ENCODE measurements around the gene FBXL19.
"Not testable (repeated sequence)": the region's sequence is repeated elsewhere in the genome, so short reads cannot be mapped to it uniquely, and the experiment has no call there.

The FBXL19 gene, protein sequence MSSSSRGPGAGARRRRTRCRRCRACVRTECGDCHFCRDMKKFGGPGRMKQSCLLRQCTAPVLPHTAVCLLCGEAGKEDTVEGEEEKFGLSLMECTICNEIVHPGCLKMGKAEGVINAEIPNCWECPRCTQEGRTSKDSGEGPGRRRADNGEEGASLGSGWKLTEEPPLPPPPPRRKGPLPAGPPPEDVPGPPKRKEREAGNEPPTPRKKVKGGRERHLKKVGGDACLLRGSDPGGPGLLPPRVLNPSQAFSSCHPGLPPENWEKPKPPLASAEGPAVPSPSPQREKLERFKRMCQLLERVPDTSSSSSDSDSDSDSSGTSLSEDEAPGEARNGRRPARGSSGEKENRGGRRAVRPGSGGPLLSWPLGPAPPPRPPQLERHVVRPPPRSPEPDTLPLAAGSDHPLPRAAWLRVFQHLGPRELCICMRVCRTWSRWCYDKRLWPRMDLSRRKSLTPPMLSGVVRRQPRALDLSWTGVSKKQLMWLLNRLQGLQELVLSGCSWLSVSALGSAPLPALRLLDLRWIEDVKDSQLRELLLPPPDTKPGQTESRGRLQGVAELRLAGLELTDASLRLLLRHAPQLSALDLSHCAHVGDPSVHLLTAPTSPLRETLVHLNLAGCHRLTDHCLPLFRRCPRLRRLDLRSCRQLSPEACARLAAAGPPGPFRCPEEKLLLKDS

DNA sequence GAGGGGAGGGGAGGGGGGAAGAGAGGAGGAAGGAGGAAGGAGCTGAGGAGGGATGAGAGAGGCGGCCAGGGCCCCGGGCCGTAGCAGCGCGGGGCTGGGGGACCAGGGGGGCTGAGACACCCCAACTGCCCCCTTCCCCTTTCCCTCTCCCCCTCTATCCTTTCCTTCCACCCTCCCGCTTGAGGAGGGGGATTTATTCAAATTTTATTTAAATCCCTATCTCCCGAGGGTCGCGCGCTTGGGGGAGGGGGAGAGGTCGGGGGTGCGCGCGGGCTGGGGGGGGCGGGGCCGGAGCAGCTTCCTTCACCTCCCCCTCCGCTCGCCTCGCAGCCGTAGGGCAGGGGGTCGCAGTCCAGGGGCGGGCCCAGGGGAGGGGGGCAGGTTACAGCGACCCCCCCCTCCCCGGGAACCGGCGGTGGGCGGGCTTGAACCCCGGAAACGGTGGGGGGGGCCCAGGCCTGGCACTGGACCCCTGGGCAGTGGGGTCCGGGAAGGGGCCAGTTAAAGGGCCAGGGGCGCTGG is at the start of gene FBXL19:
TSS of gene FBXL19 (plus strand) at position 19 of the 522 bp plus-strand sequence. CDS start 2,183 bp downstream, outside the sequence.
- DNase-seq (ENCODE audit: low read depth in 2 of 2), result no peak

DNA sequence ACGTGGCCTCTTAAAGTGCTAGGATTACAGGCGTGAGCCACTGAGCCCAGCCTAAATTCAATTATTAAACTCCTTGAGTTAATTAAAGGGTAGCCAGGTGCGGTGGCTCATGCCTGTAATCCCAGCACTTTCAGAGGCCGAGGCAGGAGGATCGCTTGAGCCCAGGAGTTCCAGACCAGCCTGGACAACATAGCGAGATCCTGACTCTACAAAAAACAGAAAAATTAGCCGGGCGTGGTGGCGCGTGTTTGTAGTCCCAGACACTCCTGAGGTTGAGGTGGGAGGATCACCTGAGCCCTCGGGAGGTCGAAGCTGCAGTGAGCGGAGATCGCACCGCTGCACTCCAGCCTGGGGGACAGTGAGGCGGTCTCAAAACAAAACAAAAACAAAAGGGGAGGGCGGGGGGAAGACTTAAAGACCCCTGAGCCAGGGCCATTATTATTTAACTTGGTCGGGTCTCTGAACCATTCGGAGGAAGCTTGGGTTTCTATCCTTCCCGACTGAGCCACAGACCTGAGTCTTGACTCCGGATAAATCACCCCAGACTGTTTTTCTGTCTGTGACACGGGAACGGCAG is 49.0 kb upstream of the FBXL19 start:
- no peak for DNase-seq (ENCODE audit: low read depth in 2 of 2)

DNA sequence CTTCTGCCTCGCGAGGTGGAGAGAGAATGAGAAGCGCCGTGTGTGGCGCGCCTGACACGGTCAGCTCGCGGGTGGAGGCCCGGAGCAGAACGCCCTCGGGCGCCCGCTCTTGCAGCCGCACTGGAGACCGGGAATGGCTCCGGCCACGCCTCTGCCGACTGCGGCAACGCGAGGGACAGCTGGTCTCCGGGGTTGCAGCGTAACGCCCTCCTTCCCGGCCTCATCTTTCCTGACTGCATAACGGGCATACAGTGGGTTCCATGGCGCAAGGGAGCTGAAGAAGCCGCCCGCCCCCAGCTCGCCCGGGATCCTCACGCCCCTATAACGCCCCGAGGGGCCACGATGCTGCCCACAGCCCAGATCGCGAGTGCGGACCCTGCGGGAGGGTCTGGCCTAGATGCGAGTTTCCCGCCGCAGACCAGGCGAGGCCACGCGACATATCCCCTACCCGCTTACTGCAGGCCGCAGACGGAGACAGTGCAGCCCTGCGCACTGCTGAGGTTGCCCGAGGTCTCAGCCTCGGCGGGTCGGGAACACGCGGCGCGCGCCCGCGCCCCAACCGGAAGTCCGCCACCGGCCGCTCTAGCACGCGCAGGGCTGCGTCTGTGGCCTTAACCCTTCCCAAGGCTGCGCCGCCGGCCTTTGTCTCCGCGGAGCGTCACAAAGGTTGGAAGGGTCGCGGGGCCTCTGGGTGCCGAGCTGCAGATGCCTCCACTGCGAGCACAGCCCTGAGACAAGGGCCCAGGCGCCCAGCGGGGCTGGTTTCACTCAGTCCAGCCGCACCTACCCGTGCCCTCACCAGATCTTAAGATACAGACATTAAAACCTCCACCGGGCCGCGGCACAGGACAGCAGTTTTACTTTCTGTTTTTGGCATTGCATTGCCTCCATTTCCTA is 48.3 kb upstream of the FBXL19 start:
- DNase-seq (ENCODE audit: low read depth in 2 of 2), result peak; percentile 76 to 79

DNA sequence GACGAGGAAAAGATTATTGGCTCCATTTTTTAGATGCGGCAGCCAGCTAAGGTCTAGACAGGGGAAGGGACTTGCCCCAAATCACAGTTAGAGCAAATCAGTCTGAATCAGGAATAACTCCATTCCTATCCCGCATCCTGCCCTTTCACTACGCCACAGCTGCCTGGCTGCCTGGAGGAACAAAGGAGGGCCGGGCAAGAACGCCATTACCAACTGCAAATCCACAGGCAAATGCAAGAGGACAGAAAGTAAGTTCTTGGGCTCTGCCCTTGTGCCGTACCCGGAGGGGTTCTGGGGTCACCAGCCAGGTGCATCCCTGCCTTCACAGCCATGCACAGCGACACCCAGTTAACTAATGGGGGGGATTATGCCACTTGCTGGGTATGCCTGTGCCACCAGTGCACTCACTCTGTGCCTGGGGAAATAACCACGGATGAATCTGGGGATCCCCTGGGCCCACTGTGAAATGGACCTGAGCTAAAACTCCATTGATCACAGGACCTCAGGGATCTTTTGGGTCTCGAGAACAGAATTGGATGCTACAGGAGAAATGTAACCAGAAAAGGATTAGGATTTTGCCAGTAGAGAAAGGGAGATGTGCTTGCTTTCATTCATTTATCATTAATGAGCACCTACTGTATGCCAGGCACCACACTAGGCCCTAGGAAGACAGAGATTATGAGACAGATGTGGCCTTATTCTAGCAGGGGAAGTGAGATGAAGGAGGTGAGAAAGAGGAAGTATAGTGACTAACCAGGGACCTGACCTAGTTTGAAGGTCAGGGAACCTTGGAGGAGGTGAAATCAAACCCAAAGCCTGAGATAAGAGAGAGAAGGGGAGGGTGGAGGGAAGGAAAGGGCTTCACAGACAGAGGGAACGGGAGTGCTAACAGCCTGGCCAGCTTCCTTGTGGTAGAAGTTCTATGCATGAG is 47.2 kb upstream of the FBXL19 start:
- no peak for DNase-seq (ENCODE audit: low read depth in 2 of 2)

DNA sequence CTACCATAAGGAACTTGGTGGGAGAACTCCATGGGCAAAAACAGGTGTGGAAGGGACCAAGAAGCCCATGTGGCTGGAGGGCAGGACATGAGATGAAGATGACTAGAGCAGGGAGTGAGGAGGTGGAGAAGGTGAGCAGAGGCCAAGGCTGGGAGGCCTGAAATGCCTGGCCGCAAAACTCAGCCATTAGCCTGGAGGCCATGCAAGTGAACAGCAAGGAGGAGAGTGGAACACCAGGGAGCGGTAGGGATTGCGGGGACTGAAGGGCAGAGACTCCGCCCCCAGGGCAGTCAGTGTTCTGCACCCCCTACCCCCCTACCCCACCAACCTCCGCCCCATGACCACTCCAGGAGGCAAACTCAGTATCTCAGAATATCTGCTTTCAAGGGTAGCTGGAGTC is 46.5 kb upstream of the FBXL19 start:
- DNase-seq (ENCODE audit: low read depth in 2 of 2), result no peak

DNA sequence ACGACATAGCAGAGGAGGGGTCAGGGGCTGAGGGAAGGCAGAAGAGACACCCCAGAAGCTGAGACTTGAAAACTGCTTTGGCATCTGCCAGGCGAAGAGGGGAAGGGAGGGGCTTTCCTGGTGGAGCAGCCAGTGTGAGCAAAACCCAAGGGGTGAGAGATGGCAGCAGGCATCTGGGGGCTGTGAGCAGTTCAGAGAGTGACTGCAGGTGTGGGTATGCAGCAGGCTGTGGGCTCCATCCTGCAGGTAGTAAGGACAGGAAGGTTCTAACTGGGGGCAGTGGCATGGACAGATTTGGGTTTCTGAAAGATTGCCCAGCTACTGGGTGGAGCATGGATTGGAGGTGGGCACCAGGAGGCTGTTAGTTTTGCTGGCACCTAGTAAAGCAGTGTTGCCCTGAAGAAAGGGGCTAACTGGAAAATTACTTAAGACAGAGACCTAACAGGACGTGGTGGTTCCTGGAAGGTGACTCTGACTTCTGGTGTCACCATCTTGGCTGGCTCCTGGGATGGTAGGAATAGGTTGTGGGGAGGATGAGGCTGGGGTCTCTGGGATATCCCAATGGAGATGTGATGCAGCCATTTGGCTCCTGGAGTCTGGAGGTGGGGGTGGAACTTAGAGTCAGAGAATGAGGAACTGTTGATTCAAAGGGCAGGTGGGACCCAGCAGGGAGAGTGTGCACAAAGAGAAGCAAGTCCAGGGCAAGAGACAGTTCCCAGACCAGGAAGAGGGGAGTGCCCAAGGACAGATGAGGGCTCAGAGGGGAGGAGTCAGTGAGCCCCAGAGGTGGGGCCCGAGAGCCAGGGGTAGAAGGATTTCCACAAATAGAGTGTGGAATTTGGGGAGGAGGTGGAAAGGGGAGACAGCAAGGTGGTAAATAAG is 40.7 kb upstream of the FBXL19 start:
- no peak for DNase-seq (ENCODE audit: low read depth in 2 of 2)

DNA sequence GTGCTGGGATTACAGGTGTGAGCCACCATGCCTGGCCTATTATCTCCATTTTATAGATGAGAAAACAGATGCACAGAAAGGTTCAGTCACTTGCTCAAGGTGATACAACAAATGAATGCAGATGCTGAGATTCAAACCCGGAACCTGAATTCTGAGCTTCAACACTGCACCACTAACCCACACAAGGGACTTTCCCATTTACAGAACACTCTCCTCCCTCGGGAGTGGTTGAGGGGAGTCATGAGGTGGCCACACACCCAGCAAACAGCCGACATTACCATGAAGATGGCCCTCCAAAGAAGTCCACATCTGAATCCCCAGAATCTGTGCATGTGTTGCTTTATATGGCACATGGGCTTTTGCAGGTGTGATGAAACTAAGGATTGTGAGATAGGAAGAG is 38.6 kb upstream of the FBXL19 start:
- DNase-seq (ENCODE audit: low read depth in 2 of 2), result no peak

DNA sequence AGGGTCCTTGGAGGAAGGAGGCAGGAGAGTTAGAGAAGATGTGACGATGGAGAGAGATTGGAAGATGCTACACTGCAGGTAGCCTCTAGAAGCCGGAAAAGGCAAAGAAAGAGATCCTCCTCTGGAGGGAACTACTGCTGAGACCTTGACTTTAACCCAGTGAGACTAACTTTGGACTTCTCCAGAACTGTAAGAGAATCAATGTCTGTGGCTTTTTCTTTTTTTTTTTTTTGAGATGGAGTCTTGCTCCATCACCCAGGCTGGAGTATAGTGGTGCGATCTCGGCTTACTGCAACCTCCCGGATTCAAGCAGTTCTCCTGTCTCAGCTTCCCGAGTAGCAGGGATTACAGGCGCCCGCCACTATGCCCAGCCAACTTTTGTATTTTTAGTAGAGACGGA is 38.2 kb upstream of the FBXL19 start:
- DNase-seq (ENCODE audit: low read depth in 2 of 2), result no peak

DNA sequence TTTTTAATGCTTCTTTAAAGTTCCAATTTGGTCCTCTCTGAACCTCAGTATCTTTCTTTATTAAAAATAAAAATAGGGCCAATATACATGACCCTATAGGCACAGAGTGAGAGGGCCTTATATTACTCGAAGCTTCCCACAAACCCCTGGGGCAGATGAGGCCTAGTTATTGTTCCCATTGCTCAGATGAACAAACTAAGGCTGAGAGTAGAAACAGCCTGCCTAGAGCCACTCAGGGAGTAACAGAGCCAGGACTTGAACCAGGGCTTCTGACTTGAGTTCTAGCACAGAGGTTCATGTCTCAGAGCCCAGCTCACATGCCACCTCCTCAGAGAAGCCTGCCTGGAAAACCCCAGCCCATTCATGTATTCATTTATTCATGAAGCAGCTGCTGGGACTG is 37.2 kb upstream of the FBXL19 start:
- no peak for DNase-seq (ENCODE audit: low read depth in 2 of 2)

DNA sequence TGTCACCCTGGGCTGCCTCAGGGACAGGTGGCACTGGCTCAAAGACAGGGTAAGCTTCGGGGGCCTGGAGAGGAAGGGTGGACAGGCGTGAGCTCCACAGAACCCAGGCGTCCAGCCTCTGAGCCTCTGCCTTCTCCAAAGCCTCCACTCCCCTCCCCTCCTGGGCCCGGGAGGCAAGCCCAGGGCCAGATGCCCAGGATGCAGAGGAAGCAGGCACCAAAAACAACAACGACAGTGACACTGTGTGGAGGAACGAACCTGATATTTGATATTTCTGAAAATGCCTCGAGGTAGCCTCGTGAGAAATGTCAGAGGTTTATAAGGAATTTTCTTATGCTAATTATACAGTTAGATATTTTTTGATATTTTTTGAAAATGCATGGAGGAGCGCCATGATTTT is 35.4 kb upstream of the FBXL19 start:
- no peak for DNase-seq (ENCODE audit: low read depth in 2 of 2)

DNA sequence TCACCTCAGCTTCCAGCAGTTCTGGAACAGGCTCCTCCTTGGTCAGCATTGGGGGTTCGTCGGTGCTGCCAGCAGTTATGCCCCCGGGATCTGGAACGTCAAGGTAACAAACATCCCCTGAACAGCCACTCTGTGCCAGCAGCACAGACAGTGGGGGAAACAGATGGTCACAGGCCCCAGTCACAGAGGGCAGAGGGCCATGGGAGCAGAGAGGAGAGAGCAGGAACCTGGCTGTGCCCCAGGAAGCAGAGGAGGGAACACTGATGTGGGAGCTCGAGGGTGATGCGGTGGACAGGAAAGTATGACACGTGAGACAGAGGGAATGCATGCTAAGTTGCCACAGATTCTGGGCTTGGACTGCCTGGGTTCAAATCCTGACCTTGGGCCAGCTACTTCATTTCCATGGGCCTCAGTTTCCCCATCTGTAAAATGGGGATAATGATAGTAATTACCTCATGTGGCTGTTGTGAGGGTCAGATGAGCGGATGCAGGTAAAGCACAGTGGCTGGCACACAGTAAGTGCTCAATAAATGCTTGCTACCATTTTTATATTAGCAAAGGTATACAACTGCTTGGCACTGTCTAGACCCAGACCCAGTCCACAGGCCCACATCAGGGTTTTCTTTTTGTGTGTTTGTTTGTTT is 34.4 kb upstream of the FBXL19 start:
- no peak for DNase-seq (ENCODE audit: low read depth in 2 of 2)

DNA sequence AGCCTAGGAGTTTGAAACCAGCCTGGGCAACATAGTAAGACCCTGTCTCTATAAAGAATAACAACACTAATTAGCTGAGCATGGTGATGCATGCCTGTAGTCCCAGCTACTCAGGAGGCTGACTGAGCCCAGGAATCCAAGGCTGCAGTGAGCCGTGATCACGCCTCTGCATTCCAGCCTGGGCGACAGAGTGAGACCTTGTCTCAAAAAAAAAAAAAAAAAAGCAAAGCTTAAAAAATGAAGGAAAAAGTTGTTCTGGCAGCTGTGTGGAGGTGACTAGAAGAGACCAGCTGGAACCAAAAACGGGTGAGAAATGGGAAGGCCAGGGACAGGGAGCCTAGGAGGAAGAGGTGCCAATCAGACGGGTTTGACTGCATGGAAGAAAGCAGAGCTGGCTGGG is 33.7 kb upstream of the FBXL19 start:
- DNase-seq (ENCODE audit: low read depth in 2 of 2), result no peak

DNA sequence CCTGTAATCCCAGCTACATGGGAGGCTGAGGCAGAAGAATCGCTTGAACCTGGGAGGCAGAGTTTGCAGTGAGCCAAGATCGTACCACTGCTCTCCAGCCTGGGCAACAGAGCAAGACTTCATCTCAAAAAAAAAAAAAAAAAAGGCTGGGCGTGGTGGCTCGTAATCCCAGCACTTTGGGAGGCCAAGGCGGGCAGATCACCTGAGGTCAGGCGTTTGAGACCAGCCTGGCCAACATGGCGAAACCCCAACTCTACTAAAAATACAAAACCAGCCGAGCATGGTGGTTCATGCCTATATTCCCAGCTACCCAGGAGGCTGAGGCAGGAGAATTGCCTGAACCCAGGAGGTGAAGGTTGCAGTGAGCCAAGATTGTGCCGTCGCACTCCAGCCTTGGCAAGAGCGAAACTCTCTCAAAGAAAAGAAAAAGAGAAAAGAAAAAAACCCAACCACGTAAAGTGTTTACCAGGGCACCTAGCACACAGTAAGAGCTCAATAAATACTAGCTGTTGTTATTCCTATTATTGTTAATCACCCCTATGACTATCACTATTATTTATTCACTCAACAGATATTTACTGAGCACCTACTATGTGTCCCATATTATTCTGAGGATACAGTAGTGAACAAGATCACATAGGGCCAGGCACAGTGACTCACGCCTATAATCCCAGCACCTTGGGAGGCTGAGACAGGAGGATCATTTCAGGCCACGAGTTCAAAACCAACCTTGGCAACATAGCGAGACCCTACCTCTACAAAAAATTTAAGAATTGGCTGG is 32.1 kb upstream of the FBXL19 start:
- not testable (repeated sequence) for DNase-seq (ENCODE audit: low read depth in 2 of 2)

DNA sequence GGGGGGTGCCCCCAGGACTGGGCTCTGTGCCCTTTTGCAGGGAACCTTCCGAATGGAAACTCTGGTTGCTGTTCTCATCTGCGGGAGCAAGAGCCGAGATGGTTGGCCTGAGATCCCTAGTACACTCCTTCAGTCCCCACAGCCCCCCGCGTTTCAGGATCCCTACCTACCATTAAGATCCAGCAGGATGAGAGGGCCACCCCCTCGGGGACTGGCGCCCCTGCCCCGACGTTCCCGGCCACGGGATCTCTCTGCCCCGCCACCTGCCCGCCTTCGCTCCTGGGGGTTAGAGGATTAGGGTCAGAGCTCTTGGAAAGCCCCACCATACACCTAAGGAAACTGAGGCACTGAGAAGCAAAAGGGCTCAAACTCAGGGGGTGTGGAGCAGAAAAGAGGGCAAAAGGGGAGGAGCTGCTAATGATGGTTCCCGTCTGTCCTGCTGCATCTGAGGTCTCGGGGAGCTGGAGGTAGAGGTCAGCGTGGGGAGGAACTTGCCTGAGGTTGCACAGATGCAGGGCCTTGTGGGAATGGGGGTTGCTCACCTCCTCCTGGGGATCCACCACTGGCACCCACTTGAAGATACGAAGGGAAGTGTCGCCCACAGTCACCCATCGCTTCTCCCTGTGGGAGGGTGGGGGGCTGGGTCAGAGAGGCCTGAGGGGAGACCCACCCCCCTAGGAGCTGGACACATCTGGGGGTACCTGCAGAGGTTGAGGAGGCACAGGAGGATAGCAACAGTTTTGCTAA is 30.5 kb upstream of the FBXL19 start:
- DNase-seq (ENCODE audit: low read depth in 2 of 2), result no peak

DNA sequence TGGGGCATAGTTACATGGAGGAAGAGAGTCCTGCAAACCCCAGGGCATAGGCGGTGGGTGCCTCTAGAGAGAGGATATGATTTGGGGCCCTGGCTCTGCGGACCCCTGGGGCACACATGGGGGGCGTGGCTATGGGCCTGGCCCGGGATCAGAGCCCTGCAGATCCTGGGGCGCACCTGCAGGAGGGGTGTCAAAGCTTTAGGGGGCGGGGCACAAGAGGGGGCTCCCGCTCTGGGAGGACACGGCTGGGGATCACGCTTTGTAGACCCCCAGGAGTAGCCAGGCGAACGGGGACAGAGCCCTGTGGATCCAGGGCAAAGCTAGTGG is 30.0 kb upstream of the FBXL19 start:
- no peak for DNase-seq (ENCODE audit: low read depth in 2 of 2)

DNA sequence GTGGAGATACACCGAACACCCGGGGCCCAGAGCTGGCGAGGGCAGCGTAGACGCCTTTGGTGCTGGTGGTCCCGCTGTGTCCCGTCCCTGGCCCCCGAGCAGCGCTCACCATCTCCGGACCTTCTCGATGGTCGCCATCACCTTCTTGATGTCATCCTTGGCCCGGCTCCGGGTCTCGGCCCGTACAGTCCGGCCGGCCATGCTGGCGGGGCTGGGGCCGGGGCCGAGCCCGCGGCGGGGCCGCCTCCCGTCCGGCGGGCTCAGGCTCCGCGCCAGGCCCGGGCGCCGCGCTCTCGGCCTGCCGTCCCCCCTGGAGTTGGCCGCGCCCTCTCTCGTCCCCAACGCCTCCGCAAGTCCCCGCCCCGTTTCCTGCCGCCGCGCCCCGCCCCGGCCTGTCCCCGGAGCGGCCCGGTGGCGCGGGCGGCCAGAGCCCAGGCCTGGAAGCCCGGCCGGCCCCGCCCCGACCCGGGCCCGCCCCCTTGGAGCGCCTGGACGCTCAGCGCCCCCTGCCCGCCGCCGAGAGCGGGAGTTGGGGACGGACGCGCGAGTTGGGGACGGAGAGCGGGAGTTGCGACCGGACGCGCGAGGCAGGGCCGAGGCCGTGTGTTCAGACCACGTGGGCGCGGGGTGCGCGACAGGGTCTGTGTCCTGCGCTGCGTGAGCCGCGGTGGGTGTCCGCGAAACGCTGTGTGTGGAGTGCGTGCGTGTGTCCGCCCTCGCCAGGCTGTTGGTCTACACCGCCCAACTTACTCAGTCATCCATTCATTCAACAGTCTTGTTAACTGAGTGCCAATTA is 29.4 kb upstream of the FBXL19 start, which contains the start of gene BCL7C:
TSS of gene BCL7C (minus strand) at position 334 of the 796 bp plus-strand sequence. CDS start at position 201, 133 bp downstream.
- peak; percentile 45 to 67 for DNase-seq (ENCODE audit: low read depth in 2 of 2)
